ENCODE results near the gene PLSCR1.

DNA sequence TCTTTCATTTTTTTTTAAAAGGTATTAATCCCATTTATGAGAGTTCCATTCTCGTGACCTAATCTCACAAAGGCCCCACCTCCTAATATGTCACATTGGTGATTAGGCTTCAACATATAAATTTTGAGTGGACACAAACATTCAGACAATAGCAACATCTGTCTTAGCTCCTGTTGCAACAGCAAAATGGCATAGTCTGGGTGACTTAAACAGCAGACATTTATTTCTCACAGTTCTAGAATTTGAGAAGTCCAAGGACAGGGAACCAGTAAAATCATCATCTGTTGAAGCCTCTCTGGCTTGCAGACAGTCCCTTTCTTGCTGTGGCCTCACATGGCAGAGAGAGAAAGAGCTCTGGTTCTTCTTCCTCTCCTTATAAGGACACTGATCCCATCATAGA lies 71.8 kb downstream of the PLSCR1 start:
- TF ChIP-seq YY1 (IDR thresholded peaks at IDR 0.05; ENCODE audit: insufficient read depth, insufficient read length) = no peak
- TF ChIP-seq SUZ12 (IDR thresholded peaks at IDR 0.05; ENCODE audit: extremely low read depth, insufficient read depth, insufficient read length) = no peak
- no peak for TF ChIP-seq ZNF274 (IDR thresholded peaks at IDR 0.05; ENCODE audit: low read depth, low read length)

Data from NT2/D1 (cell line).